GM12875 (cell line): ENCODE data around the gene IL1R1.

Experiments
- H3K4me3 ChIP-seq: one replicate; pipeline ENCODE4 v1.5.1; 2011; ENCODE audit warnings: low read depth, low read length, control low read depth
- CTCF ChIP-seq: IDR thresholded peaks from 2 replicates; pipeline ENCODE4 v1.5.1; 2011; ENCODE audit warnings: low read depth, mild to moderate bottlenecking, control low read depth, inconsistent platforms, low read length, moderate library complexity, borderline replicate concordance; ENCODE audit not compliant: insufficient read depth

IL1R1 gene

GRCh38 chr2:102179061-102179460 is 36.5 kb downstream of the IL1R1 start:
- no peak overlapping the region for H3K4me3 ChIP-seq
- no peak for TF ChIP-seq CTCF

DNA sequence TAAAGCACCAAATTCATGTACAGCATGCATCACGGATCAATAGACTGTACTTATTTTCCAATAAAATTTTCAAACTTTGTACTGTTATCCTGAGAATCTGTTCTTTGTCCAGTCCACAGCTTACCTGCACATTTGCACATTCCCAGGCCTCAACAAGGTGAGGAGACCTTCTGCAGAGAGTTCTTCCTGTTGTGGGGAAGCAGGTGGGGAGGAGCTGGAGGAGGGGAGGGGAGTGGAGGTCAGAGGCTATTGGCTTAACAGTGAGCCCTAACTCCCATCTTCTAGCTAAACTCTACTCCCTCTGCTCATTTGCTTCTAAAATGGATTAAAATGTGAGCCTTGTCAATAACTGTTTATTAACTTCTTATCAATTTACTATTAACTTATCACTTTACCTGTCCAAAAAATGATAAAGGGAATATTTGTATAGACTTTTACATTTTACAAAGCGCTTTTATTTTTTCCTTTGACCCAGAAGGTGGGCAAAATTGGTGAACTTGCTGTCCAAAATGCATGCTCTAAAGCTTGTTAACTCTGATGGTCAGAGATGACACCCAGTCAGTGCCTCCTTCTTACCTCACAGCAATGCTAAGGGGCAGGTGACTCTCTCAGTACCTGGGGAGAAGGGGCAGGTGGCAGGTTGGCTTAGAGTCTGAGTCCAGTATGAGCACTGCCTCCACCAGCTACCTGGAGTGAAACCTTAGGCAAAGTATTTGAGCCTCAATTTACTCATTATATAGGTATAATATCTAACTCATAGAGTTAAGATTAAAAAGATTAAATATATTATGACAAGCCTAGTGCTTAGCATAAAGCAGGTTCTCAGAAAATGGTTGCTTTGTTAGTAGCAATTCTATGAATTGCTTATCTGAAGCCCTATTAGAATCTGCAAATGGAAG is 37.5 kb downstream of the IL1R1 start:
- no peak overlapping the region for H3K4me3 ChIP-seq
- no peak for TF ChIP-seq CTCF

DNA sequence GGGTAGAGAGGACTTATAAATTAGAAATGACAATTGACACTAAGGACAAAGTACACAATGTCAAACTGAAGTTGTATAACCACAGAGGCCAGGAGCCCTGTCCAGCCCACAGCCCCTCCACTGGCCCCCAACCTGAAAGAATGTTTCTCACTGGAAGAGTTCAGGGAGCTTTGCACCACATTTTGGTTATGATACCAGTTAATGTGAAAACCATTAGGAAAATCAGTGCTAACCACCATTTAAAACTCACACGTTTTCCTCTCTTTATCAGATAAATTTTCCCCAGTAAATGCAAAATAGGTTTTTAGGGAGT is 38.1 kb downstream of the IL1R1 start:
- no peak for TF ChIP-seq CTCF
- H3K4me3 ChIP-seq: no peak overlapping the region

DNA sequence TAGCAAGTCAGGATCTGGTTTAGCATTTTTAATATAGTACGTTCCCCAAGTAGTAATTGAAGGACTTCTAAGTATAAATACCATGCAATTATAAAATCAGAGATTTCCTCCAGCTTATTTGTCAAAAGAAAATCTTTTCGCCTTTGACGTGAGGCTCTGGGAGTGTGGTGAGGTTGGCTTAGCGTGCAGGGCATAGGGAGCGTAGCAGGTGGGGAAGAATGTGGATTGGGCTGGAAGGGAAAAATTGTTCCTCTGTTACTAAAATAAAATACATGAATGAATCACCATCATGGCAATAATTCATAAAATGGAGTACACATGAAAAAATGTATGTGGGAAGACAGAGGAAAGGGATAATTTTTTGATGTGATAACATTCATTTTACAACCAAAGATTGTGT is 38.8 kb downstream of the IL1R1 start:
- no peak for TF ChIP-seq CTCF

GRCh38 chr2:102181919-102182635 is 39.5 kb downstream of the IL1R1 start:
- TF ChIP-seq CTCF: no peak
- H3K4me3 ChIP-seq: no peak overlapping the region

More for the DNA sequence above, 38.8 kb downstream of the IL1R1 start:
- H3K4me3 ChIP-seq: no peak overlapping the region

GRCh38 chr2:102184018-102184417 is 41.5 kb downstream of the IL1R1 start:
- TF ChIP-seq CTCF: no peak
- H3K4me3 ChIP-seq: no peak overlapping the region

- no peak overlapping the region for H3K4me3 ChIP-seq
- TF ChIP-seq CTCF: no peak
These were observed 42.0 kb downstream of the IL1R1 start for GRCh38 chr2:102184568-102184967.
